ENCODE results near the gene TNKS1BP1.

DNA sequence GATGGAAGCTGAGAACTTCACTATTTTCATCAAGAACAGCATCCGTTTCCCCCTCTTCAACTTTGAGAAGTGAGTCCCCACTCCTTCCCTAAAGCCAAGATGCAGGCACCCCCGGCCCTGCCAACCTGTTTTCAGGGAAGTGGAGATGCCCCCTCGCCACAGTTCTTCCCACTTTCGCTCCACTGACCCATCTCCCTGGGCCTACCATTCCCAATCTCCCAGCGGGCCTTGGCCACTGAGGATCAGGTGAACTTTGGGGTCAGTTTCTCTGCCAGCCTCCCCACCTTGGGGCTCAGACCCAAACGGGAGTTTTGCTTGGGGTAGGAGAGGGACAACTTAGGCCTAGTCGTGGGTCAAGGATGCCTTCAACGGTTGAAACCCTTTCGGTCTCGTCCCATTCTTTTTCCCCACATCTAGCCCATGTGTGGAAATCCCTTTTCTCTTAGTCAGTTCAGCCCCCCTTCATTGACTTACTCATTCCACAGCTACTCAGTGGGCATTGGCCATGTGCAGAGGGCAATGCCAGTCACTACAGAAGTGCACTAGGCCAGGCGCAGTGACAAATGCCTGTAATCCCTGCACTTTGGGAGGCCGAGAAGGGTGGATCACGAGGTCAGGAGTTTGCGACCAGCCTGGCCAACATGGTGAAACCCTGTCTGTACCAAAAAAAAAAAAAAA is 24.0 kb upstream of the TNKS1BP1 start:
- TF ChIP-seq, protein P1, sequence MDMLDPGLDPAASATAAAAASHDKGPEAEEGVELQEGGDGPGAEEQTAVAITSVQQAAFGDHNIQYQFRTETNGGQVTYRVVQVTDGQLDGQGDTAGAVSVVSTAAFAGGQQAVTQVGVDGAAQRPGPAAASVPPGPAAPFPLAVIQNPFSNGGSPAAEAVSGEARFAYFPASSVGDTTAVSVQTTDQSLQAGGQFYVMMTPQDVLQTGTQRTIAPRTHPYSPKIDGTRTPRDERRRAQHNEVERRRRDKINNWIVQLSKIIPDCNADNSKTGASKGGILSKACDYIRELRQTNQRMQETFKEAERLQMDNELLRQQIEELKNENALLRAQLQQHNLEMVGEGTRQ (IDR thresholded peaks at IDR 0.05; ENCODE audit: low read length), result no peak
- no peak for TF ChIP-seq EGR1 (IDR thresholded peaks at IDR 0.05; ENCODE audit: borderline replicate concordance, low read depth, low read length)
- no peak for TF ChIP-seq SP2 (IDR thresholded peaks at IDR 0.05; ENCODE audit: low read length)
- TF ChIP-seq KDM1A (IDR thresholded peaks at IDR 0.05; ENCODE audit: borderline replicate concordance, low read length), result no peak
- TF ChIP-seq, protein P2, sequence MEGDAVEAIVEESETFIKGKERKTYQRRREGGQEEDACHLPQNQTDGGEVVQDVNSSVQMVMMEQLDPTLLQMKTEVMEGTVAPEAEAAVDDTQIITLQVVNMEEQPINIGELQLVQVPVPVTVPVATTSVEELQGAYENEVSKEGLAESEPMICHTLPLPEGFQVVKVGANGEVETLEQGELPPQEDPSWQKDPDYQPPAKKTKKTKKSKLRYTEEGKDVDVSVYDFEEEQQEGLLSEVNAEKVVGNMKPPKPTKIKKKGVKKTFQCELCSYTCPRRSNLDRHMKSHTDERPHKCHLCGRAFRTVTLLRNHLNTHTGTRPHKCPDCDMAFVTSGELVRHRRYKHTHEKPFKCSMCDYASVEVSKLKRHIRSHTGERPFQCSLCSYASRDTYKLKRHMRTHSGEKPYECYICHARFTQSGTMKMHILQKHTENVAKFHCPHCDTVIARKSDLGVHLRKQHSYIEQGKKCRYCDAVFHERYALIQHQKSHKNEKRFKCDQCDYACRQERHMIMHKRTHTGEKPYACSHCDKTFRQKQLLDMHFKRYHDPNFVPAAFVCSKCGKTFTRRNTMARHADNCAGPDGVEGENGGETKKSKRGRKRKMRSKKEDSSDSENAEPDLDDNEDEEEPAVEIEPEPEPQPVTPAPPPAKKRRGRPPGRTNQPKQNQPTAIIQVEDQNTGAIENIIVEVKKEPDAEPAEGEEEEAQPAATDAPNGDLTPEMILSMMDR (IDR thresholded peaks at IDR 0.05; ENCODE audit: control extremely low read depth in 1 of 3, insufficient read depth in 1 of 3, low read depth in 1 of 3, low read length in 3 of 3), result no peak
- TF ChIP-seq, protein P3, sequence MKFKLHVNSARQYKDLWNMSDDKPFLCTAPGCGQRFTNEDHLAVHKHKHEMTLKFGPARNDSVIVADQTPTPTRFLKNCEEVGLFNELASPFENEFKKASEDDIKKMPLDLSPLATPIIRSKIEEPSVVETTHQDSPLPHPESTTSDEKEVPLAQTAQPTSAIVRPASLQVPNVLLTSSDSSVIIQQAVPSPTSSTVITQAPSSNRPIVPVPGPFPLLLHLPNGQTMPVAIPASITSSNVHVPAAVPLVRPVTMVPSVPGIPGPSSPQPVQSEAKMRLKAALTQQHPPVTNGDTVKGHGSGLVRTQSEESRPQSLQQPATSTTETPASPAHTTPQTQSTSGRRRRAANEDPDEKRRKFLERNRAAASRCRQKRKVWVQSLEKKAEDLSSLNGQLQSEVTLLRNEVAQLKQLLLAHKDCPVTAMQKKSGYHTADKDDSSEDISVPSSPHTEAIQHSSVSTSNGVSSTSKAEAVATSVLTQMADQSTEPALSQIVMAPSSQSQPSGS (IDR thresholded peaks at IDR 0.05; ENCODE audit: low read length), result no peak
- no peak for TF ChIP-seq NANOG (IDR thresholded peaks at IDR 0.05; ENCODE audit: insufficient read depth, low read depth, low read length, poor library complexity, severe bottlenecking)
- TF ChIP-seq, protein P4, sequence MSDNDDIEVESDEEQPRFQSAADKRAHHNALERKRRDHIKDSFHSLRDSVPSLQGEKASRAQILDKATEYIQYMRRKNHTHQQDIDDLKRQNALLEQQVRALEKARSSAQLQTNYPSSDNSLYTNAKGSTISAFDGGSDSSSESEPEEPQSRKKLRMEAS (IDR thresholded peaks at IDR 0.05), result no peak
- no peak for TF ChIP-seq MAFK (IDR thresholded peaks at IDR 0.05; ENCODE audit: low read depth, low read length)
- no peak for TF ChIP-seq POLR2A (IDR thresholded peaks at IDR 0.05; ENCODE audit: control extremely low read depth in 1 of 2, low read depth in 2 of 2, low read length in 2 of 2)
- TF ChIP-seq JUND (IDR thresholded peaks at IDR 0.05; ENCODE audit: low read length), result no peak
- no peak for TF ChIP-seq CHD2 (IDR thresholded peaks at IDR 0.05; ENCODE audit: low read length)
